Osteocyte (in vitro differentiated cells): ENCODE results near the gene NCR1. TPM values are rescaled to one million over a fixed set of nuclear protein-coding genes. Genes with fewer than 3 reads are reported as not detected.
"Not testable (repeated sequence)": the region's sequence is repeated elsewhere in the genome, so short reads cannot be mapped to it uniquely, and the experiment has no call there.

Experiments used
- DNase-seq: peaks from one replicate; pipeline ENCODE4 v3.0.0; 2021; ENCODE audit warnings: mixed read lengths; ENCODE audit not compliant: unreplicated experiment; ENCODE audit errors: extremely low spot score
- H3K27ac Mint-ChIP-seq: one replicate; pipeline ENCODE4 v1.8.0; 2021; ENCODE audit warnings: mild to moderate bottlenecking, mixed read lengths; ENCODE audit not compliant: unreplicated experiment
- H3K27me3 Mint-ChIP-seq: one replicate; pipeline ENCODE4 v1.8.0; 2021; ENCODE audit warnings: mixed read lengths; ENCODE audit not compliant: unreplicated experiment
- H3K36me3 Mint-ChIP-seq: one replicate; pipeline ENCODE4 v1.8.0; 2021; ENCODE audit warnings: mixed read lengths; ENCODE audit not compliant: unreplicated experiment
- H3K4me1 Mint-ChIP-seq: one replicate; pipeline ENCODE4 v1.8.0; 2021; ENCODE audit warnings: mixed read lengths; ENCODE audit not compliant: unreplicated experiment
- H3K4me3 Mint-ChIP-seq: one replicate; pipeline ENCODE4 v1.8.0; 2021; ENCODE audit warnings: mild to moderate bottlenecking, moderate library complexity, mixed read lengths; ENCODE audit not compliant: unreplicated experiment
- H3K9me3 Mint-ChIP-seq: one replicate; pipeline ENCODE4 v1.8.0; 2021; ENCODE audit warnings: mixed read lengths; ENCODE audit not compliant: unreplicated experiment
- total RNA-seq: library from RNA; stranded (reverse); gene quantifications from 2 replicates; pipeline ENCODE4 v1.2.1, GENCODE V29; 2021
- TF ChIP-seq, protein P1 (sequence below): fragments of 200-600 bp; sonication (generic); IDR thresholded peaks from 2 replicates; pipeline ENCODE4 v1.5.0; 2021; ENCODE audit warnings: antibody characterized with exemption, mild to moderate bottlenecking, moderate library complexity

Gene NCR1
- total RNA-seq, 1 donor from 2014 or later, result not detected

GRCh38 chr19:54902061-54902460 is 3.9 kb upstream of the NCR1 start:
- peaks cover 20% of the 10 kb centered on the region for H3K9me3 Mint-ChIP-seq
- H3K27me3 Mint-ChIP-seq, result no peaks in the 10 kb centered on the region
- DNase-seq, result no peak
- TF ChIP-seq, protein P1, sequence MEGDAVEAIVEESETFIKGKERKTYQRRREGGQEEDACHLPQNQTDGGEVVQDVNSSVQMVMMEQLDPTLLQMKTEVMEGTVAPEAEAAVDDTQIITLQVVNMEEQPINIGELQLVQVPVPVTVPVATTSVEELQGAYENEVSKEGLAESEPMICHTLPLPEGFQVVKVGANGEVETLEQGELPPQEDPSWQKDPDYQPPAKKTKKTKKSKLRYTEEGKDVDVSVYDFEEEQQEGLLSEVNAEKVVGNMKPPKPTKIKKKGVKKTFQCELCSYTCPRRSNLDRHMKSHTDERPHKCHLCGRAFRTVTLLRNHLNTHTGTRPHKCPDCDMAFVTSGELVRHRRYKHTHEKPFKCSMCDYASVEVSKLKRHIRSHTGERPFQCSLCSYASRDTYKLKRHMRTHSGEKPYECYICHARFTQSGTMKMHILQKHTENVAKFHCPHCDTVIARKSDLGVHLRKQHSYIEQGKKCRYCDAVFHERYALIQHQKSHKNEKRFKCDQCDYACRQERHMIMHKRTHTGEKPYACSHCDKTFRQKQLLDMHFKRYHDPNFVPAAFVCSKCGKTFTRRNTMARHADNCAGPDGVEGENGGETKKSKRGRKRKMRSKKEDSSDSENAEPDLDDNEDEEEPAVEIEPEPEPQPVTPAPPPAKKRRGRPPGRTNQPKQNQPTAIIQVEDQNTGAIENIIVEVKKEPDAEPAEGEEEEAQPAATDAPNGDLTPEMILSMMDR, result no peak
- H3K4me3 Mint-ChIP-seq, result no peak overlapping the region
- H3K27ac Mint-ChIP-seq, result no peak overlapping the region
- no peaks in the 10 kb centered on the region for H3K36me3 Mint-ChIP-seq
- H3K4me1 Mint-ChIP-seq, result no peaks in the 10 kb centered on the region

DNA sequence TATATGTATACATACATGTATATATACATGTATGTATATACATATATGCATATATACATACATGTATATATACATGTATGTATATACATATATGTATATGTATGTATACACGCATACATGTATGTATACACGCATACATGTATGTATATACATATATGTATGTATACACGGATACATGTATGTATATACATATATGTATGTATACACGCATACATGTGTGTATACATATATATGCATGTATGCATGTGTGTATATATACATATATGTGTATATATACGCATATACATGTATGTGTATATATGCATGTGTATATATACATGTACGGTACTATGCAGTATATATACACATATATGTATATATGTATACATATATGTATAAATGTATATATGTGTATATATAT is 2.6 kb upstream of the NCR1 start:
- Mint-ChIP-seq H3K4me3 (no peak overlapping the region), H3K27ac (no peak overlapping the region), H3K36me3 (no peaks in the 10 kb centered on the region), H3K9me3 (peaks cover 14% of the 10 kb centered on the region), H3K4me1 (no peaks in the 10 kb centered on the region), H3K27me3 (no peaks in the 10 kb centered on the region)
- no peak for DNase-seq
- TF ChIP-seq, protein P1, result no peak

DNA sequence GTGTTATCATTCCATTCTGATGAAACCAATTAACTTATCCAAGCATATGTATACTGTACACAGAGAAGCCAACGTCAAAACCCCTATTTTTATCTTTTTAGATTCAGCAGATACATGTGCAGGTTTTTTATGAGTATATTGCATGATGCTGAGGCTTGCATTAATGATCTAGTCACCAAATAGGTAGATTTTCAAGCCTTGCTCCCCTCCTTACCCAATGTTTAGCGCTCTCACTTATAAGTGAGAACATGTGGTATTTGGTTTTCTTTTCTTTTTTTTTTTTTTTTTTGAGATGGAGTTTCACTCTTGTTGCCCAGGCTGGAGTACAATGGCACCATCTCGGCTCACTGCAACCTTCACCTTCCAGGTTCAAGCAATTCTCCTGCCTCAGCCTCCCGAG is 1.7 kb upstream of the NCR1 start:
- not testable (repeated sequence) for H3K27me3 Mint-ChIP-seq, H3K4me3 Mint-ChIP-seq, H3K36me3 Mint-ChIP-seq, H3K4me1 Mint-ChIP-seq, H3K9me3 Mint-ChIP-seq, DNase-seq, H3K27ac Mint-ChIP-seq

DNA sequence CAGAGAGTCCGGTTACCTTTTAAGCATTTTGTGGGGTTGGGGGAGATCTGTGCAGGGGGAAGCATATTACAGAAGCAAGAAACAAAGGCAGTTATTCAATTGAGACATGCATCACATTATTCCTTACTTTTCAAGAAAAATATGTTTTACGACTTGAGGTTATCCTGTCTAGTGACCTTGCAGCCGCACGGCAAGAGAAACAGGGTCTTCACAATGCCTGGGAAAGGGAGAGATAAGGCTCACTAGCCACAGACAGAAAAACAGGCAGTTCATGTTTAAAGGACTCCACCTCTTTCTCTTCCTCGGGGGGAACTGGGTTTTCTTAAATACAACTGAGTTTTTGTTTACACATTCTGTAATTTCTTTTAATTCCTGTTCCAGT is 536 bp upstream of the NCR1 start:
- Mint-ChIP-seq H3K36me3 (no peaks in the 10 kb centered on the region), H3K4me3 (no peak overlapping the region), H3K27ac (no peak overlapping the region), H3K9me3 (peaks cover 9% of the 10 kb centered on the region), H3K27me3 (no peaks in the 10 kb centered on the region), H3K4me1 (no peaks in the 10 kb centered on the region)
- no peak for DNase-seq
- TF ChIP-seq, protein P1, result no peak

DNA sequence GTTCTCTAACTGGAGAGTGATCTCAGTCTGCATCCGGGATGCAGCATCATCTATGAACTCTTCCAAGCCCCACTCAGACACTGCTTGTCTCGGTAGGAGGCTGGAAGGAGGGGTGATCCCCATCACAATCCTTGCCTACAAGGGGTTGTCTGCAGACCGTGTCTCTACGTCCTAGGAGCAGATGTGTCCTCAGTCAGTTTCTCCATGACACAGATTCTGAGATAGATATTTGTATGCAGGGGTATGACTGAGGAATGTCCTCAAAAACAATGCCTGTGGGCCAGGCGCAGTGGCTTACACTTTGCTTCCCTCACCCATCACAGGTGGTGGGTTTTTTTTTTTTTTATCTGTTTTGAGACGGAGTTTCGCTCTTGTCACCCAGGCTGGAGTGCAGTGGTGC is 871 bp downstream of the NCR1 start:
- Mint-ChIP-seq H3K27me3 (no peaks in the 10 kb centered on the region), H3K9me3 (peaks cover 12% of the 10 kb centered on the region), H3K27ac (no peak overlapping the region), H3K4me3 (no peak overlapping the region), H3K36me3 (no peaks in the 10 kb centered on the region), H3K4me1 (no peaks in the 10 kb centered on the region)
- TF ChIP-seq, protein P1, result no peak
- DNase-seq, result no peak

DNA sequence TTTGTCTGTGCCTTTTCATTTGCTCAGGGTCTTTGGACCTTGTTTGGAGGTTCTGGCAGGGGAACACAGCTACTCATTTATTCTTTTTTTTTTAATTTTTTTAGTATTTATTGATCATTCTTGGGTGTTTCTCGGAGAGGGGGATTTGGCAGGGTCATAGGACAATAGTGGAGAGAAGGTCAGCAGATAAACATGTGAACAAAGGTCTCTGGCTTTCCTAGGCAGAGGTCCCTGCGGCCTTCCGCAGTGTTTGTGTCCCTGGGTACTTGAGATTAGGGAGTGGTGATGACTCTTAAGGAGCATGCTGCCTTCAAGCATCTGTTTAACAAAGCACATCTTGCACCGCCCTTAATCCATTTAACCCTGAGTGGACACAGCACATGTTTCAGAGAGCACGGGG is 2.0 kb downstream of the NCR1 start:
- H3K36me3 Mint-ChIP-seq, H3K4me3 Mint-ChIP-seq, DNase-seq, H3K4me1 Mint-ChIP-seq, H3K27me3 Mint-ChIP-seq, H3K27ac Mint-ChIP-seq: not testable (repeated sequence)
- peaks cover 12% of the 10 kb centered on the region for H3K9me3 Mint-ChIP-seq
